Measurements from ENCODE around the gene HES3. TPM values are rescaled to one million over a fixed set of nuclear protein-coding genes. Genes with fewer than 3 reads are reported as not detected.
"Not testable (repeated sequence)": the region's sequence is repeated elsewhere in the genome, so short reads cannot be mapped to it uniquely, and the experiment has no call there.

HES3 gene
- total RNA-seq, 1 donor from 2014 or later: not detected

DNA sequence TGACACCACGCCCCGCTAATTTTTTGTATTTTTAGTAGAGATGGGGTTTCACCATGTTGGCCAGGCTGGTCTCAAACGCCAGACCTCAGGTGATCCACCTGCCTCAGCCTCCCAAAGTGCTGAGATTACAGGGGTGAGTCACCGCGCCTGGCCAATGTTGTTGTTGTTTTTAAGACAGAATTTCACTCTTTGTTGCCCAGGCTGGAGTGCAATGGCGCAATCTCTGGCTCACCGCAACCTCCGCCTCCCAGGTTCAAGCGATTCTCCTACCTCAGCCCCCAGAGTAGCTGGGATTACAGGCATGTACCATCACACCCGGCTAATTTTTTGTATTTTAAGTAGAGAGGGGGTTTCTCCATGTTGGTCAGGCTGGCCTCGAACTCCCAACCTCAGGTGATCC is 24.3 kb upstream of the HES3 start:
- H3K27me3 ChIP-seq (ENCODE audit: control insufficient read depth in 3 of 3, insufficient read depth in 3 of 3, low read length in 3 of 3); H3K4me3 ChIP-seq (ENCODE audit: low read length in 3 of 3); H3K9me3 ChIP-seq (ENCODE audit: control insufficient read depth in 3 of 3, low read length in 3 of 3); H3K9ac ChIP-seq (ENCODE audit: low read depth in 1 of 3, low read length in 3 of 3); H3K27ac ChIP-seq (ENCODE audit: low read depth, low read length): not testable (repeated sequence)
- Histone ChIP-seq H3K4me1 (ENCODE audit: control insufficient read depth in 3 of 3, insufficient read depth in 3 of 3, low read length in 3 of 3) (peaks cover 25 to 31% (median 27%) of the 10 kb centered on the region in 3 donors), H3K36me3 (ENCODE audit: control insufficient read depth in 3 of 3, insufficient read depth in 3 of 3, low read length in 3 of 3) (peaks cover 15 to 21% (median 17%) of the 10 kb centered on the region in 3 donors)

DNA sequence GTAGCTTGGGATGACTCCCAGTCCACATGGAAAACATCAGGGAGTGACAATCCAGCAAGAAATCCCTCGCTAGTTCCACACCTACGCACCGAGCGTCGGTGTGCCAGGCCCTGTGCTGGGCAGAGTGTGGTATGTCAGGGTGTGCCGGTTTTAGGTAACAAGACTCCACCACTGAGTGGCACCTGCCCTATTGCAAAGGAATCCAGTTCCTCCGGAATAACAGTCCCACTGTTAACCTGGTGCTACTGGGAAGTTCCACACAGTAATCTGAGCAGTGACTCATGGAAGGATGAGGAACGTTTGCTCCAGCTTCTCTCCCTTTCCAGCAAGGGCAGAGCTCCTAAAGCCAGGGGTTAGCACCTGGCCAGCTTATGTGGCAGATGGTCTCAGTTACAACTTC is 23.7 kb upstream of the HES3 start:
- Histone ChIP-seq H3K4me3 (ENCODE audit: low read length in 3 of 3) (no peak overlapping the region), H3K36me3 (ENCODE audit: control insufficient read depth in 3 of 3, insufficient read depth in 3 of 3, low read length in 3 of 3) (peaks cover 21 to 27% (median 23%) of the 10 kb centered on the region in 3 donors), H3K9ac (ENCODE audit: low read depth in 1 of 3, low read length in 3 of 3) (peak overlapping the region in 1 of 3 donors; percentile 45), H3K27me3 (ENCODE audit: control insufficient read depth in 3 of 3, insufficient read depth in 3 of 3, low read length in 3 of 3) (no peaks in the 10 kb centered on the region), H3K4me1 (ENCODE audit: control insufficient read depth in 3 of 3, insufficient read depth in 3 of 3, low read length in 3 of 3) (peaks cover 25 to 36% (median 28%) of the 10 kb centered on the region in 3 donors), H3K27ac (ENCODE audit: low read depth, low read length) (peak overlapping the region; percentile 34), H3K9me3 (ENCODE audit: control insufficient read depth in 3 of 3, low read length in 3 of 3) (no peaks in the 10 kb centered on the region)

DNA sequence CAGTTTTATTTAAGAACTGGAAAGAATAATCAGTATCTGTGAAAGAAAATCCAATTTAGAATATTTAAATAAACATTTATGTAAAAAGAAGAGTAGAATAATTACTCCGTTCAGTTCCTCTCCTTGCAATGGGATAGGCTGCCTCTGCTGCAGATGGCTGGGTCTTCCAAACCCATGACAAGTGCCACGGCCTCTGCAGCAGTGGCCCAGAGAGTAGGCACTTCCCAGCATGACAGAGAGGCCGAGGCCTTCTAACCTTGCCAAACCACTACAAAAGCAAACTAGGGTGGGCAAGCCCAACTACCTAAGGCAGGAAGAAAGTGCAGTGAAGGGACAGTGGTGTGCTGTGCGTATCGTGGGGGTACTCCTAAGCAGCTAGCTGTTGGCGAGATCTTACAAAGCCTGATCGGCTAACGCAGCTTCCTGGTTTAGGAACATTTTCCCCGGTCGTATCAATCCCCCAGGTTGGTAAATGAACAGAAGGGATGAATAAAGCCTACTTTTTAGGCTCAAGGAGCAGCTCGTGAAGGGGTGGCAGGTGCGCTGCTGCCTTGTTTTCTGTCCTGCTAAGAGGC is 22.7 kb upstream of the HES3 start:
- Histone ChIP-seq H3K36me3 (ENCODE audit: control insufficient read depth in 3 of 3, insufficient read depth in 3 of 3, low read length in 3 of 3) (peaks cover 21 to 27% (median 27%) of the 10 kb centered on the region in 3 donors), H3K9me3 (ENCODE audit: control insufficient read depth in 3 of 3, low read length in 3 of 3) (no peaks in the 10 kb centered on the region), H3K4me1 (ENCODE audit: control insufficient read depth in 3 of 3, insufficient read depth in 3 of 3, low read length in 3 of 3) (peaks cover 25 to 41% (median 32%) of the 10 kb centered on the region in 3 donors), H3K4me3 (ENCODE audit: low read length in 3 of 3) (no peak overlapping the region), H3K27me3 (ENCODE audit: control insufficient read depth in 3 of 3, insufficient read depth in 3 of 3, low read length in 3 of 3) (no peaks in the 10 kb centered on the region), H3K9ac (ENCODE audit: low read depth in 1 of 3, low read length in 3 of 3) (peak overlapping the region in 1 of 3 donors; percentile 43), H3K27ac (ENCODE audit: low read depth, low read length) (no peak overlapping the region)

DNA sequence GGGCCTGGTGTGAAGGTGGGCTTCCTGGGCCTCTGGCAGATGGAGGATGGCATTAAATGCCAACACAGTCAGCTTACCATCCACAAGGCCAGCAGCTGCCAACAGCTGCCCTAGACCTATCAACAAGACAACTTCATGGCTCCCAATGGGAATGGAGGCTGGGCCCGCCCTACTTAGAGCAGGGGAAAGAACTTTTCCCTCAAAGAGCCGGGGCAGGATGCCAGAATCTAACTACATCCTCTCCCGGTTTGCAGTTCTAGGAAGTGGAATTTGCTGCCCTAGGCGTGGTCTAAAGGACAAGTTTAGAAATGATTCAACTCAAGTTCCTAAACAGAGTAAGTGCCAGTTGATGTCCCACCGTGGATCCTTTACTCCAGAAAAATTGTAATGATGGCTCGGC is 21.3 kb upstream of the HES3 start:
- Histone ChIP-seq H3K9ac (ENCODE audit: low read depth in 1 of 3, low read length in 3 of 3) (no peak overlapping the region), H3K36me3 (ENCODE audit: control insufficient read depth in 3 of 3, insufficient read depth in 3 of 3, low read length in 3 of 3) (peaks cover 27 to 32% (median 28%) of the 10 kb centered on the region in 3 donors), H3K4me3 (ENCODE audit: low read length in 3 of 3) (peak overlapping the region in 1 of 3 donors; percentile 29), H3K4me1 (ENCODE audit: control insufficient read depth in 3 of 3, insufficient read depth in 3 of 3, low read length in 3 of 3) (peaks cover 25 to 41% (median 32%) of the 10 kb centered on the region in 3 donors), H3K9me3 (ENCODE audit: control insufficient read depth in 3 of 3, low read length in 3 of 3) (no peaks in the 10 kb centered on the region), H3K27ac (ENCODE audit: low read depth, low read length) (peak overlapping the region; percentile 58), H3K27me3 (ENCODE audit: control insufficient read depth in 3 of 3, insufficient read depth in 3 of 3, low read length in 3 of 3) (no peaks in the 10 kb centered on the region)

DNA sequence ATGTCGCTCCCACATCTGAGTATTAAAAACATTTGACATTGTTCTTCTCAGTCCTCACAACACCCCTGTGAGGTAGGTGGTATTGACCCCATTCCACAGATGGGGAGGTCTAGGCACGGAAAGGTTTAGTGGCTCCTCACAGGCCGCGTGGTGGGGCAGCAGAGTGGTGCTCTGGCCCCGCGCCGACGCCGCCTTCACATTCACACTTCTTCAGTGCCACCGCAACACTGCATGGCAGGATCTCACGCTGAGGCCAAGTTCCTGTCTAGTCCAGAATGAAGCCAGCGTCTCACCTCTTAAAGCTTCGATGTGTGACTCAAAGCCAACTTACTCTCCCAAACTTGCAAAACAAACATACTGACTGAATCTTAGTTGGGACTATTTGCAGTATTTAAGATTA is 20.4 kb upstream of the HES3 start:
- Histone ChIP-seq H3K9me3 (ENCODE audit: control insufficient read depth in 3 of 3, low read length in 3 of 3) (no peaks in the 10 kb centered on the region), H3K9ac (ENCODE audit: low read depth in 1 of 3, low read length in 3 of 3) (no peak overlapping the region), H3K4me1 (ENCODE audit: control insufficient read depth in 3 of 3, insufficient read depth in 3 of 3, low read length in 3 of 3) (peaks cover 25 to 41% (median 32%) of the 10 kb centered on the region in 3 donors), H3K27me3 (ENCODE audit: control insufficient read depth in 3 of 3, insufficient read depth in 3 of 3, low read length in 3 of 3) (no peaks in the 10 kb centered on the region), H3K36me3 (ENCODE audit: control insufficient read depth in 3 of 3, insufficient read depth in 3 of 3, low read length in 3 of 3) (peaks cover 28 to 32% (median 32%) of the 10 kb centered on the region in 3 donors), H3K27ac (ENCODE audit: low read depth, low read length) (no peak overlapping the region), H3K4me3 (ENCODE audit: low read length in 3 of 3) (no peak overlapping the region)

DNA sequence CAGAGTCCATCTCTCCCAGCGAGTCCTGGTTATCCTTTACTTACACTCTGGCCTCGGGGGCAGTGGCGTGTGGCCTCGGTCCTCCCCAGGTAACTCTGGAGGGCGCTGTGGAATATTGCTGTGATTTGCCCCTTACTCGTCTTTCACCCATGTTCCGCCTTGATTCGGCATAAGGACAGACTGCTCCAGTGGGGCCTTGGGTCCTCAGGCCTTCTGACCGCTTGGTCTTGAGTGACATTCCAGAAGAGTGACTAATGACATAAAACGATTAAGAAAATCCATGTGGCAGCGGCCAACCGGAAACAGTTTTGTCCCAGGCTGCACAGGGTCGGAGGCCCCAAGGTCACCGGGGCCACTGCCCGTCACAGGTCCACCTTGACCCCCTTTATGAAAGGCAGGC is 19.3 kb upstream of the HES3 start:
- H3K9me3 ChIP-seq (ENCODE audit: control insufficient read depth in 3 of 3, low read length in 3 of 3): no peaks in the 10 kb centered on the region
- H3K27ac ChIP-seq (ENCODE audit: low read depth, low read length): no peak overlapping the region
- H3K4me1 ChIP-seq (ENCODE audit: control insufficient read depth in 3 of 3, insufficient read depth in 3 of 3, low read length in 3 of 3): peaks cover 25 to 41% (median 32%) of the 10 kb centered on the region in 3 donors
- no peak overlapping the region for H3K4me3 ChIP-seq (ENCODE audit: low read length in 3 of 3)
- peaks cover 28 to 37% (median 34%) of the 10 kb centered on the region in 3 donors for H3K36me3 ChIP-seq (ENCODE audit: control insufficient read depth in 3 of 3, insufficient read depth in 3 of 3, low read length in 3 of 3)
- H3K27me3 ChIP-seq (ENCODE audit: control insufficient read depth in 3 of 3, insufficient read depth in 3 of 3, low read length in 3 of 3): no peaks in the 10 kb centered on the region
- peak overlapping the region in 2 of 3 donors; percentile 20 to 54 for H3K9ac ChIP-seq (ENCODE audit: low read depth in 1 of 3, low read length in 3 of 3)

DNA sequence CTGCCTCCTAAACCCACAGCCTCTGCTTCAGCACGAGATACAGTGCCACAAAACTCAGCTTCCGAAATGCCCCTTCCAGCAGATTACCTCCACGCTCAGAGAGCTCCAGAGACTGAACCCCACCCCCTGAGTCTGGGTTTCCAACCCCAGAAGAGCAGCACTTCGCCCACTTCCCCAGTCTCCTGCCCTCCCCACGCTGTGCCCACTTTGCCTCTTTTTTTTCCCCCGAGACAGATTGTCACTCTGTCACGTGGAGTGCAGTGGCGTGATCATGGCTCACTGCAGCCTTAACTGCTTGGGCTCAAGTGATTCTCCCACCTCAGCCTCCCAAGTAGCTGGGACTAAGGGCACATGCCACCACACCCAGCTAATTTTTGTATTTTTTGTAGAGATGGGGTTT is 18.3 kb upstream of the HES3 start:
- Histone ChIP-seq H3K4me3 (ENCODE audit: low read length in 3 of 3) (no peak overlapping the region), H3K27ac (ENCODE audit: low read depth, low read length) (no peak overlapping the region), H3K27me3 (ENCODE audit: control insufficient read depth in 3 of 3, insufficient read depth in 3 of 3, low read length in 3 of 3) (no peaks in the 10 kb centered on the region), H3K9me3 (ENCODE audit: control insufficient read depth in 3 of 3, low read length in 3 of 3) (no peaks in the 10 kb centered on the region), H3K4me1 (ENCODE audit: control insufficient read depth in 3 of 3, insufficient read depth in 3 of 3, low read length in 3 of 3) (peaks cover 18 to 35% (median 26%) of the 10 kb centered on the region in 3 donors), H3K9ac (ENCODE audit: low read depth in 1 of 3, low read length in 3 of 3) (peak overlapping the region in 1 of 3 donors; percentile 50), H3K36me3 (ENCODE audit: control insufficient read depth in 3 of 3, insufficient read depth in 3 of 3, low read length in 3 of 3) (peaks cover 28 to 38% (median 38%) of the 10 kb centered on the region in 3 donors)

DNA sequence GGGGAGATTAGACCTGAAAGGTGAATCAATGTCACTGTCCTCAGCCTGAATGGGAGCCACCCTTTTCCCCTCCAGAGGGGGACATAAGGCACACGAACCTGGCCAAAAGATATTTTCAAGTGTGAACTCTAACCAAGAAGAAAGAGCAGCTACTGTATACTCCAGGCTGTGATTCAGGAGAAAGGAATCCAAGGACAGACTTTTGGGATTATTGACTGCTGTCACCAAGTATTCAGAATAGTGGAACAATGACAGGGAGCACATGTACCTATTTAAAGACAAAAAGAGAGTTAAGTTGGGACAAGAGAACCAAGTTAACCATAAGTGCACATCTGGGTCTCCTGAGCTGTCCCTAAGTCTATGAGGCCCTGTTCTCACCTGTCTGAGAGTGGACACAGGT is 10.6 kb upstream of the HES3 start:
- Histone ChIP-seq H3K4me3 (ENCODE audit: low read length in 3 of 3) (no peak overlapping the region), H3K27me3 (ENCODE audit: control insufficient read depth in 3 of 3, insufficient read depth in 3 of 3, low read length in 3 of 3) (no peaks in the 10 kb centered on the region), H3K36me3 (ENCODE audit: control insufficient read depth in 3 of 3, insufficient read depth in 3 of 3, low read length in 3 of 3) (peaks cover 6 to 26% (median 20%) of the 10 kb centered on the region in 3 donors), H3K9me3 (ENCODE audit: control insufficient read depth in 3 of 3, low read length in 3 of 3) (no peaks in the 10 kb centered on the region), H3K9ac (ENCODE audit: low read depth in 1 of 3, low read length in 3 of 3) (peak overlapping the region in 2 of 3 donors; percentile 20 to 94), H3K27ac (ENCODE audit: low read depth, low read length) (peak overlapping the region; percentile 80), H3K4me1 (ENCODE audit: control insufficient read depth in 3 of 3, insufficient read depth in 3 of 3, low read length in 3 of 3) (peaks cover 22 to 25% (median 22%) of the 10 kb centered on the region in 3 donors)

DNA sequence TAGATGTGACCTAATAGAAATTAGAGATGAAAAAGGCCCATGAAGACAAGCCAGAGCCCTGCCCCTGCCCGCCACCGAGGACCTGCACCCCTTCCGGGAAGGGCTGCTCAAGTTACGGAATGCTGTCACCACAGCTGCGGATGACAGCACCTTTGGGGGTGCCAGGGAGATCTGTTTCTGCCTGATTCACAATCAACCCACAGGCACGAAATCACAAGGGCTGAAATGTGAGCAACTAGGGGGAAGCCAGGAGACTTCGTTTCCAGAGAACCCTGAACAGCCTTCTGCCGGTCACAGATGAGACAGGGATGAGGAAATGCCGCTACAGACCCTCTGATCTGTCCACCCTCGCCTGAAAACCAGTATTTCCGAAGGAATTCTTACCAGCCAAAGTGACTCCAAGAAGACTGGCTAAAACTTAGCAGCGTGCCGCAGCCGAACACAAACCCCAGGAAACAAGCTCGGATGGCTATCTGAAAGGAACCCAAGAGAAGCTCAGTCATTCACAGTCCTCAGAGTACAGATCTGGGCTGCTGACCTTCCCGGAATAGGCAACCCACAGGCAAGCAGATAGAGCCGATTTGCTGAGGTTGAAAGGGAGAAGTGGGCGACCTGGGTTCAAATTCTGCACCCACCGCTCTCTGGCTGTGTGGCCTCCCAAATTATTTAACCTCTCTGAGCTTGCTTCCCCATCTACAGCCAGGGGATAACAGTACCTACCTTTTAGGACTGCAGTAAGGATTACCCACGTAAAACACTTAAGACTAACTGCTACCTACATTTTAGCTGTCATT is 9.3 kb upstream of the HES3 start:
- Histone ChIP-seq H3K27ac (ENCODE audit: low read depth, low read length) (peak overlapping the region; percentile 80), H3K9ac (ENCODE audit: low read depth in 1 of 3, low read length in 3 of 3) (peak overlapping the region; percentile 85 to 94 (median 88)), H3K27me3 (ENCODE audit: control insufficient read depth in 3 of 3, insufficient read depth in 3 of 3, low read length in 3 of 3) (peaks cover 5 to 8% (median 8%) of the 10 kb centered on the region in 3 donors), H3K4me1 (ENCODE audit: control insufficient read depth in 3 of 3, insufficient read depth in 3 of 3, low read length in 3 of 3) (peaks cover 22 to 25% (median 22%) of the 10 kb centered on the region in 3 donors), H3K9me3 (ENCODE audit: control insufficient read depth in 3 of 3, low read length in 3 of 3) (no peaks in the 10 kb centered on the region), H3K36me3 (ENCODE audit: control insufficient read depth in 3 of 3, insufficient read depth in 3 of 3, low read length in 3 of 3) (peaks cover 6 to 21% (median 18%) of the 10 kb centered on the region in 3 donors), H3K4me3 (ENCODE audit: low read length in 3 of 3) (peak overlapping the region; percentile 85 to 87 (median 87))

DNA sequence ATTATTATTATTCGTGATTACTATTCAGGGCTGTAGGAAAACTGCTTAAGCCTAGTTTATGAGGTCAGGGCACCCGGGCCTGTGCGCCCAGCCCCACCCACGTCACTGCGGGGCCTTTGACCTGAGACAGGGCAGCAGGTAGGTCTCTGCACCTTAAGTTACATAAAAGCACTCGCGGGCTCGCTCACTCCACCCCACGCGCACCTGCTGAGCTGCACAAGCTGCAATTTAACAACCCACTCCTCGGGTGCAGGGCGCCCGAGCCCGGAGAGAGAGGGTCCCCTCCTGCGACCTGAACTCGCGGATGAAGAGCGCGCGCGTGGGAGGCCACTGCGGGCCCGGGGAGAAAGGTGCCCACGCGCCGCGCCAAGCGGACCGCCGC is 8.7 kb upstream of the HES3 start:
- Histone ChIP-seq H3K36me3 (ENCODE audit: control insufficient read depth in 3 of 3, insufficient read depth in 3 of 3, low read length in 3 of 3) (peaks cover 6 to 19% (median 14%) of the 10 kb centered on the region in 3 donors), H3K27ac (ENCODE audit: low read depth, low read length) (peak overlapping the region; percentile 80), H3K4me3 (ENCODE audit: low read length in 3 of 3) (peak overlapping the region; percentile 85 to 87 (median 87)), H3K9me3 (ENCODE audit: control insufficient read depth in 3 of 3, low read length in 3 of 3) (no peaks in the 10 kb centered on the region), H3K9ac (ENCODE audit: low read depth in 1 of 3, low read length in 3 of 3) (peak overlapping the region; percentile 85 to 94 (median 88)), H3K27me3 (ENCODE audit: control insufficient read depth in 3 of 3, insufficient read depth in 3 of 3, low read length in 3 of 3) (peaks cover 8 to 13% (median 12%) of the 10 kb centered on the region in 3 donors), H3K4me1 (ENCODE audit: control insufficient read depth in 3 of 3, insufficient read depth in 3 of 3, low read length in 3 of 3) (peaks cover 22 to 25% (median 22%) of the 10 kb centered on the region in 3 donors)

Data from skeletal muscle tissue (tissue), 4 donors.